Psoas muscle (tissue), 8 donors: ENCODE results near the gene CHIC2. TPM values are rescaled to one million over a fixed set of nuclear protein-coding genes. Genes with fewer than 3 reads are reported as not detected.

ENCODE experiments used
- ATAC-seq, 4 donors: fragments of 200-7000 bp; cut with Tn5 transposase; one replicate each; pipeline ENCODE4 v1.9.1; 2020; ENCODE audit warnings: moderate library complexity in 3 of 4, mild to moderate bottlenecking in 2 of 4
- DNase-seq, 2 donors: peaks; one replicate each; pipeline ENCODE4 v3.0.0-alpha.2; 2020
- H3K27ac ChIP-seq: fragments of 200-600 bp; one replicate; pipeline ENCODE4 v1.8.0; 2022
- H3K27me3 ChIP-seq, 3 donors: fragments of 200-600 bp in 1 of 3; one replicate each; pipeline versions ENCODE4 v1.6.1 to v1.8.0; 2013 to 2022; ENCODE audit warnings: low read length in 2 of 3, mild to moderate bottlenecking in 2 of 3, moderate library complexity in 1 of 3; ENCODE audit not compliant: insufficient read depth in 3 of 3
- H3K36me3 ChIP-seq, 2 donors: fragments of 200-600 bp in 1 of 2; one replicate each; pipeline versions ENCODE4 v1.6.1 to v1.8.0; 2013 to 2022; ENCODE audit warnings: low read depth in 1 of 2, mild to moderate bottlenecking in 1 of 2, moderate library complexity in 1 of 2; ENCODE audit not compliant: insufficient read depth in 1 of 2
- H3K4me1 ChIP-seq: fragments of 200-600 bp; one replicate; pipeline ENCODE4 v1.8.0; 2022
- H3K4me3 ChIP-seq: fragments of 200-600 bp; one replicate; pipeline ENCODE4 v1.8.0; 2022; ENCODE audit warnings: mild to moderate bottlenecking
- H3K9me3 ChIP-seq: fragments of 200-600 bp; one replicate; pipeline ENCODE4 v1.8.0; 2022
- CTCF ChIP-seq: fragments of 200-600 bp; IDR thresholded peaks from one replicate; pipeline ENCODE4 v1.8.0; 2022; ENCODE audit warnings: antibody characterized with exemption
- WGBS, 3 donors: extraction: QIAGEN DNeasy Blood & Tissue Kit; methylation state at CpG; one replicate each; pipeline versions ENCODE4 v1.1.6 to v1.1.7; 2013; 5-methylcytosine and 5-hydroxymethylcytosine counted together
- intact Hi-C, 2 donors: fragments of 100-400 bp; cut with DNase I; formaldehyde crosslinking; loops; one replicate each; pipeline versions ENCODE4 v1.11.0 to v1.14.2; 2022
- polyA plus RNA-seq, 3 donors: library from polyadenylated mRNA; stranded (reverse); fragments of 200-250 nt; gene quantifications; one replicate each; pipeline ENCODE4 v1.2.3, GENCODE V29; 2013
- total RNA-seq, 4 donors: library from RNA; stranded (reverse); fragmentation: NEBNext Ultra II Directional in 2 of 4; extraction: Animal tissue kit (Norgen Biotek cat#: 25700) in 2 of 4; gene quantifications; one replicate each; pipeline versions ENCODE4 v1.2.1 to v1.2.4, GENCODE V29; 2021 to 2023
- donor health status: healthy with polysubstance abuse.
- donor health status: DM: no; HTN: no; CAD: no; lungs with moderate emphysema.
- donor health status: Bipolar disorder and iron deficiency.
- donor health status: healthy.
- donor health status: DM: yes; HTN: yes; CAD: no.
- donor health status: DM: no; HTN: no; CAD: no.
- donor health status: DM: no; HTN: no; CAD: no.
- donor health status: DM: yes; HTN: yes; CAD: no.

CHIC2 gene
- total and polyA plus RNA-seq, 7 donors = 8.6 to 17.4 (median 10.8) TPM

DNA sequence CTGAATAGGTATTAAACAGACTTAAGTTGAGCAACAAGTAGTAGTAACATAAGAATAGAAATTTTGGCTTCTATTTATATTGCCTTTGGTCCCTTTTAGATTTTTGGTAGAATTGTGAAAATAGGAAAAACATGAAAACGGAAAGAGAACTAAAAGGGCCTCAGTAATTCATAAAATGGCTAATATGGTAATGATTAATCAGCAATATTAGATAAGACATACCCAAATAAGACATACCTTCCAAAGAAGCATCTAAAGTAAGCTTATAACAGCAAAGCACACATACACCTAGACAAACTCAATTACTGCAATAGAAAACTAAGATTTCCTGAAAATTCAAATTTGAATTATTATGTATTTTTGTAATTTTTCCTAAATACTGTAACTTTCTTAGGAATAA is 46.4 kb downstream of the CHIC2 start:
- Histone ChIP-seq H3K27ac (no peak overlapping the region), H3K4me1 (no peaks in the 10 kb centered on the region), H3K27me3 (no peaks in the 10 kb centered on the region), H3K36me3 (peaks cover 0 to 11% of the 10 kb centered on the region in 2 donors), H3K9me3 (no peaks in the 10 kb centered on the region), H3K4me3 (no peak overlapping the region)
- DNase-seq (no peak), ATAC-seq (no peak)
- WGBS, 3 donors = 87 to 94% (median 89%) methylated on average over 1 of the region's 1 CpG
- no peak for TF ChIP-seq CTCF
- intact Hi-C loops = no loop called here

DNA sequence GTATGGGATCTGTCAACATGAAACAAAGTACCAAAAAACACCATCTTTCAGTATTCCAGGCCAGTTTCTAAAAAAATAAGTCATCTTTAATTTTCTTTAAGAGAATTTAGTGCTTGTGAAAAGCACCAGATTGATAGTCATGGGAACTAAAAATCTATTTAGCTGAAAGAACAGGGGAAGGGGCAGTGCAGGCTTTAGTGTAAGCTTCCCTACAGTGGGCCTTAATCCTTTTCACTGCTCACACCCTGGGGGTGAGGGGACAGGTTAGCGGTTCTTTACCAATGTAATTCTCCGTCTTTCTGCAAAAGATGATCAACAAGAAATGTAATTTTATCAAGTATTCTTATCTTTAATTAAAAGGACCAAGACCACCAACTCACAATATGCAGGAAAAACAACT is 47.1 kb downstream of the CHIC2 start:
- WGBS, 3 donors = 95 to 97% (median 96%) methylated on average over 2 of the region's 2 CpGs
- DNase-seq (no peak), ATAC-seq (no peak)
- intact Hi-C loops = no loop called here
- Histone ChIP-seq H3K27me3 (no peaks in the 10 kb centered on the region), H3K27ac (no peak overlapping the region), H3K36me3 (peaks cover 0 to 16% of the 10 kb centered on the region in 2 donors), H3K9me3 (no peaks in the 10 kb centered on the region), H3K4me1 (no peaks in the 10 kb centered on the region), H3K4me3 (no peak overlapping the region)
- no peak for TF ChIP-seq CTCF

- TF ChIP-seq CTCF = no peak
- Histone ChIP-seq H3K27ac (no peak overlapping the region), H3K4me1 (no peaks in the 10 kb centered on the region), H3K4me3 (no peak overlapping the region), H3K36me3 (peaks cover 0 to 18% of the 10 kb centered on the region in 2 donors), H3K27me3 (no peaks in the 10 kb centered on the region), H3K9me3 (no peaks in the 10 kb centered on the region)
- intact Hi-C loops = no loop called here
- WGBS, 3 donors = 10 to 23% (median 19%) methylated on average over 1 of the region's 1 CpG
- ATAC-seq = no peak
- DNase-seq = no peak
Measured at GRCh38 chr4:54016504-54016903, 47.9 kb downstream of the CHIC2 start.

GRCh38 chr4:54015423-54016030 is 48.9 kb downstream of the CHIC2 start:
- no peak for ATAC-seq
- WGBS, 3 donors = 67 to 76% (median 67%) methylated on average over 10 of the region's 10 CpGs
- H3K4me1 ChIP-seq = no peaks in the 10 kb centered on the region
- intact Hi-C loops = no loop called here
- no peak for TF ChIP-seq CTCF
- peaks cover 0 to 18% of the 10 kb centered on the region in 2 donors for H3K36me3 ChIP-seq
- no peak overlapping the region for H3K27ac ChIP-seq
- no peak overlapping the region for H3K4me3 ChIP-seq
- no peaks in the 10 kb centered on the region for H3K27me3 ChIP-seq
- no peaks in the 10 kb centered on the region for H3K9me3 ChIP-seq
- DNase-seq = no peak

DNA sequence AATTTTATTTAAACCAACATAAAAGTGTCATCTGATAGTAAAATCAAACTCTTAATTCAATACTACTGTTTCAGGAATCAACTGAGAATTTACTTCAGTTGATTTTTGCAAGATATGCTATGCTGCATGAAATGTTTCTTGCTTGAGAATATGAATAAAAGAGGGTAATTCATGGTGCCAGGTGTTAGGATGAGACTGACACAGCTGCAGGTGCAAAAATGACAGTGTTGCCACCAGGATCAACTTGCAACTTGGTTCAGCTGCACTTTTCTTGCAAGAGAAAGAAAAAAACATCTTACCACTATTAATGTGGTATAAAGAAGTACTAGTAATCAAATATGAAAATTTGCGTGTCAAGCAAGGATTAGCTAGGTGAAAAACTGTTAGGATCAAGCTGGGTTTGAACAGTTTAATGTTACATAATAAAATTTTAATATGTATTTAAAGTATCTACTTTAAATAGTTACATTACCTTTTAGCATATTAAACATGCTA is 49.7 kb downstream of the CHIC2 start:
- Histone ChIP-seq H3K9me3 (no peaks in the 10 kb centered on the region), H3K27me3 (no peaks in the 10 kb centered on the region), H3K27ac (no peak overlapping the region), H3K4me3 (no peak overlapping the region), H3K4me1 (no peaks in the 10 kb centered on the region), H3K36me3 (peaks cover 0 to 18% of the 10 kb centered on the region in 2 donors)
- WGBS, 3 donors = 98 to 100% (median 100%) methylated on average over 1 of the region's 1 CpG
- no peak for TF ChIP-seq CTCF
- ATAC-seq (no peak), DNase-seq (no peak)
- intact Hi-C loops = no loop called here
